K562 (cell line): ENCODE measurements around the gene C13orf42. TPM values are rescaled to one million over a fixed set of nuclear protein-coding genes. Genes with fewer than 3 reads are reported as not detected.

Experiments
- ATAC-seq: fragments of 200-7000 bp; cut with Tn5 transposase; 3 replicates; pipeline ENCODE4 v1.9.1; 2020; ENCODE audit warnings: moderate library complexity
- BruUV-seq: library from RNA; stranded (reverse); fragments of 400-500 nt; replicated peaks from 2 replicates; lab custom pipeline; 2021; lab: Mats Ljungman, UMichigan
- CTCF ChIA-PET: fragments of 300-600 bp; formaldehyde crosslinking; extraction: SDS; loops from one replicate; lab custom pipeline; 2021; ENCODE audit warnings: low intra/inter-chr PET ratio; lab: Yijun Ruan, JAX
- POLR2A ChIA-PET: fragments of 300-600, 350-650 bp; sonication (Branson Sonifier 250); formaldehyde crosslinking; extraction: SDS; loops from one replicate; lab custom pipeline; 2021; ENCODE audit warnings: antibody characterized with exemption, inconsistent platforms; lab: Yijun Ruan, JAX
- DNase-seq, 4 experiments: peaks; one replicate each; pipeline versions ENCODE4 v3.0.0 to v3.0.0-alpha.2; 2011 to 2018; ENCODE audit warnings: low spot score in 3 of 4, mixed read lengths in 3 of 4; ENCODE audit errors: extremely low read depth in 1 of 4
- FAIRE-seq: peaks from 2 replicates; lab custom pipeline; 2011; peaks lifted over from hg19 to GRCh38; lab: Jason Lieb, UNC
- H2AFZ ChIP-seq: 2 replicates; pipeline ENCODE4 v1.6.0; 2011; ENCODE audit warnings: low read depth, low read length, control low read depth, inconsistent platforms
- H3K27ac ChIP-seq: fragments of 200-600 bp; 3 replicates; pipeline ENCODE4 v1.8.0; 2011; ENCODE audit warnings: low read depth, mild to moderate bottlenecking, control low read depth, inconsistent platforms, low read length, moderate library complexity, mixed read lengths; ENCODE audit errors: extremely low read depth
- H3K27me3 ChIP-seq, 2 experiments: fragments of 300-600 bp in 1 of 2; 2 replicates in 1 of 2; 3 replicates in 1 of 2; pipeline versions ENCODE4 v1.6.0 to v1.8.0; 2011; ENCODE audit warnings: inconsistent platforms in 2 of 2, low read length in 2 of 2, mild to moderate bottlenecking in 1 of 2, mixed read lengths in 1 of 2, moderate library complexity in 1 of 2; ENCODE audit not compliant: control insufficient read depth in 2 of 2, insufficient read depth in 2 of 2
- H3K36me3 ChIP-seq: fragments of 300-600 bp; 3 replicates; pipeline ENCODE4 v1.8.0; 2011; ENCODE audit warnings: mild to moderate bottlenecking, low read length, inconsistent platforms; ENCODE audit not compliant: control insufficient read depth, insufficient read depth
- H3K4me1 ChIP-seq, 2 experiments: fragments of 200-600 bp in 1 of 2; replicated peaks in 1 of 2; 2 replicates in 1 of 2; 3 replicates in 1 of 2; pipeline versions ENCODE4 v1.5.1 to v1.8.0; 2011; ENCODE audit warnings: inconsistent platforms in 2 of 2, low read length in 2 of 2, mild to moderate bottlenecking in 1 of 2, mixed read lengths in 1 of 2, moderate library complexity in 1 of 2; ENCODE audit not compliant: control insufficient read depth in 2 of 2, insufficient read depth in 2 of 2
- H3K4me2 ChIP-seq: 2 replicates; pipeline ENCODE4 v1.6.1; 2011; ENCODE audit warnings: low read length, control low read depth, inconsistent platforms, mixed read lengths; ENCODE audit not compliant: insufficient read depth
- H3K4me3 ChIP-seq: fragments of 200-600 bp; sonication (generic), shearing (Covaris generic); 2 replicates; pipeline ENCODE4 v1.5.1; 2016; ENCODE audit warnings: control low read depth, inconsistent platforms
- H3K79me2 ChIP-seq: fragments of 200-600 bp; 3 replicates; pipeline ENCODE4 v1.8.0; 2011; ENCODE audit warnings: low read length, inconsistent platforms; ENCODE audit not compliant: control insufficient read depth, insufficient read depth
- H3K9ac ChIP-seq, 2 experiments: 2 replicates each; pipeline versions ENCODE4 v1.6.0 to v1.6.1; 2011; ENCODE audit warnings: low read depth in 2 of 2, low read length in 2 of 2, control low read depth in 1 of 2, inconsistent platforms in 1 of 2, mild to moderate bottlenecking in 1 of 2, mixed read lengths in 1 of 2; ENCODE audit not compliant: insufficient read depth in 1 of 2
- H3K9me1 ChIP-seq: one replicate; pipeline ENCODE4 v1.6.0; 2011; ENCODE audit warnings: inconsistent platforms, mild to moderate bottlenecking, low read length, moderate library complexity; ENCODE audit not compliant: control insufficient read depth, insufficient read depth
- H3K9me3 ChIP-seq: replicated peaks from 2 replicates; pipeline ENCODE4 v1.5.1; 2011; ENCODE audit warnings: low read depth, low read length, inconsistent platforms; ENCODE audit not compliant: control insufficient read depth, insufficient read depth
- H4K20me1 ChIP-seq: replicated peaks from 2 replicates; pipeline ENCODE4 v1.6.1; 2011; ENCODE audit warnings: low read length, inconsistent platforms, mixed read lengths; ENCODE audit not compliant: control insufficient read depth, insufficient read depth
- ATF6 ChIP-seq: sonication (generic); formaldehyde crosslinking; IDR thresholded peaks from 2 replicates; pipeline ENCODE4 v1.4.0; 2020; ENCODE audit warnings: mild to moderate bottlenecking, missing genetic modification reagents
- CBX2 ChIP-seq: fragments of 200-600 bp; sonication (generic); IDR thresholded peaks from one replicate; pipeline ENCODE4 v1.6.1; 2012; ENCODE audit warnings: mild to moderate bottlenecking, low read length, inconsistent platforms; ENCODE audit not compliant: insufficient read depth, poor library complexity, severe bottlenecking
- CHD1 ChIP-seq: fragments of 200-600 bp; sonication (generic); IDR thresholded peaks from one replicate; pipeline ENCODE4 v1.6.1; 2012; ENCODE audit warnings: mild to moderate bottlenecking, moderate library complexity, low read length, inconsistent platforms
- CTCF ChIP-seq, 3 experiments: IDR thresholded peaks in 2 of 3; conservative IDR thresholded peaks in 1 of 3; 2 replicates each; pipeline ENCODE4 v1.5.1; 2011 to 2012; ENCODE audit warnings: low read length in 3 of 3, mild to moderate bottlenecking in 3 of 3, control low read depth in 2 of 3, improper control_type of control experiment in 1 of 3, inconsistent platforms in 1 of 3, low read depth in 1 of 3, mixed read lengths in 1 of 3, moderate library complexity in 1 of 3; ENCODE audit not compliant: insufficient read depth in 2 of 3
- DIDO1 ChIP-seq: fragments of 450-650 bp; IDR thresholded peaks from 2 replicates; pipeline ENCODE4 v1.6.1; 2016; ENCODE audit warnings: low read depth, missing biosample characterization, missing genetic modification characterization
- ESRRB ChIP-seq: fragments of 250-450 bp; sonication (Bioruptor Pico); IDR thresholded peaks from 2 replicates; pipeline ENCODE4 v1.5.0; 2020; ENCODE audit warnings: mild to moderate bottlenecking, moderate library complexity, borderline replicate concordance
- KAT7 ChIP-seq: sonication (generic); formaldehyde crosslinking; IDR thresholded peaks from 2 replicates; pipeline ENCODE4 v1.8.0; 2022; ENCODE audit warnings: missing genetic modification reagents, mild to moderate bottlenecking, borderline replicate concordance
- ZNF589 ChIP-seq: fragments of 200-800 bp; sonication (Bioruptor generic); IDR thresholded peaks from 2 replicates; pipeline ENCODE4 v1.6.1; 2016; ENCODE audit warnings: low read depth, missing genetic modification characterization, missing compliant biosample characterization
- WGBS: fragments of 100-300 bp; shearing (Covaris generic); methylation state at CpG from one replicate; pipeline ENCODE4 v1.1.6; 2016; ENCODE audit warnings: low coverage, mixed read lengths; ENCODE audit not compliant: insufficient coverage; ENCODE audit errors: missing lambda C conversion rate; 5-methylcytosine and 5-hydroxymethylcytosine counted together
- in situ Hi-C: fragments of 300-500 bp; cut with MboI; formaldehyde crosslinking; loops from 4 replicates; pipeline ENCODE4 v1.15.0; 2018; ENCODE audit warnings: inconsistent platforms, mixed read lengths
- intact Hi-C: fragments of 100-400 bp; cut with micrococcal nuclease; formaldehyde crosslinking; loops from 2 replicates; pipeline ENCODE4 v1.14.2; 2022
- polyA plus RNA-seq, 8 experiments: library from polyadenylated mRNA; depleted of rRNA in 4 of 8; stranded (reverse) in 5 of 8; unstranded in 3 of 8; fragments of >200 nt; fragmentation: Nextera tagmentation in 2 of 8; fragmentation: Illumina TruSeq in 1 of 8; extraction: Ambion mirVana in 2 of 8; extraction: Trizol in 1 of 8; gene quantifications; 2 replicates each; pipeline versions ENCODE4 v1.2.1 to v1.2.3, GENCODE V29; 2011 to 2014; ENCODE audit warnings: inconsistent platforms in 1 of 8, missing spikeins in 1 of 8
- total RNA-seq, 7 experiments: library from RNA; depleted of rRNA in 6 of 7; stranded (reverse); fragments of >200 nt in 6 of 7; fragmentation: Illumina TruSeq in 2 of 7; extraction: Trizol in 2 of 7; gene quantifications; 2 replicates each; pipeline versions ENCODE4 v1.2.1 to v1.2.3, GENCODE V29; 2011 to 2021; ENCODE audit warnings: low replicate concordance in 1 of 7

The C13orf42 gene
- total and polyA plus RNA-seq, 9 of the 15 experiments (the other 6 are each of a cell fraction or from before 2014, with no cell fraction given): 0.18 TPM; not detected in 8

GRCh38 chr13:51148223-51148951, 37.3 kb upstream of the C13orf42 start:
- BruUV-seq: no TSS peak
- POLR2A ChIA-PET: no interaction called here
- Histone ChIP-seq H3K79me2 (no peaks in the 10 kb centered on the region), H3K27ac (no peak overlapping the region), H3K4me3 (no peak overlapping the region), H3K36me3 (no peaks in the 10 kb centered on the region), H3K9me3 (no peaks in the 10 kb centered on the region), H4K20me1 (no peaks in the 10 kb centered on the region), H3K27me3 (peaks cover 4 to 18% of the 10 kb centered on the region in 2 experiments; a peak in 4 of 5 replicates), H2AFZ (no peak overlapping the region), H3K9me1 (no peaks in the 10 kb centered on the region), H3K4me1 (no peaks in the 10 kb centered on the region), H3K4me2 (no peak overlapping the region), H3K9ac (no peak overlapping the region; a peak in 1 of 4 replicates)
- ATAC-seq: no peak
- WGBS: 0% methylated on average over 16 of the region's 18 CpGs
- CTCF ChIA-PET: interaction anchor here (0.7 kb wide), 1 partner anchor 22 kb away, joined by 9 read pairs; no protein-coding TSS in a partner anchor
- FAIRE-seq: no peak
- in situ Hi-C loops (loop anchor here (25.0 kb wide), 1 partner anchor 989 kb away; the partner anchor contains the start of gene NEK5), intact Hi-C loops (loop anchor here (2.0 kb wide), 1 partner anchor 138 kb away; no protein-coding TSS in a partner anchor)
- no peak for DNase-seq
- TF ChIP-seq DIDO1 (tag) (no peak), KAT7 (CRISPR knock-in tag) (no peak), CTCF (IDR thresholded peaks at IDR 0.05 in 2 of 3, conservative IDR thresholded peaks at IDR 0.05 in 1 of 3; ENCODE audit: insufficient read depth in 2 of 3, low read depth in 1 of 3, low read length in 3 of 3) (0 out of 6 replicates have a peak, but pooled peaks of 1 of the 3 experiments have one; percentile 12), CHD1 (no peak), ZNF589 (CRISPR knock-in tag) (no peak), ATF6 (no peak), CBX2 (no peak), ESRRB (CRISPR knock-in tag) (no peak)
